GM12872 (cell line): ENCODE measurements around the gene GABPB2.

Source experiments
- TF ChIP-seq, protein P1 (sequence below): IDR thresholded peaks from 3 replicates; pipeline ENCODE4 v1.5.1; 2011; ENCODE audit warnings: low read depth, mild to moderate bottlenecking, low read length, moderate library complexity; ENCODE audit not compliant: insufficient read depth

The GABPB2 gene

DNA sequence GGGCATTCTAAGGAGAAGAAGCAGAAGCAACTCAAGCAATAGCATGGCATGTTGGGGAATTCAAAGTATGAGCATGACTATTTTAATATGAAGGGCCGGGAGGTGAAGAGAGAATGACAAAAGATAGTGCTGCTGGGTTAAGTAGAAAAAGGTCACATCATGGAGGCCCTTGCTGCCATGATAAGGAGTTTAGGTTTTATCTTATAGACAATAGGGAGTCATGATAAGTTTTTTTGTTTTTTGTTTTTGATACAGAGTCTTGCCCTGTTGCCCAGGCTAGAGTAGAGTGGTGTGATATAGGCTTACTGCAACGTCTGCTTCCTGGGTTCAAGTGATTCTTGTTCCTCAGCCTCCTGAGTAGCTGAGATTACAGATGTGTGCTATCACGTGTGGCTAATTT, 31.0 kb upstream of the GABPB2 start:
- TF ChIP-seq, protein P1, sequence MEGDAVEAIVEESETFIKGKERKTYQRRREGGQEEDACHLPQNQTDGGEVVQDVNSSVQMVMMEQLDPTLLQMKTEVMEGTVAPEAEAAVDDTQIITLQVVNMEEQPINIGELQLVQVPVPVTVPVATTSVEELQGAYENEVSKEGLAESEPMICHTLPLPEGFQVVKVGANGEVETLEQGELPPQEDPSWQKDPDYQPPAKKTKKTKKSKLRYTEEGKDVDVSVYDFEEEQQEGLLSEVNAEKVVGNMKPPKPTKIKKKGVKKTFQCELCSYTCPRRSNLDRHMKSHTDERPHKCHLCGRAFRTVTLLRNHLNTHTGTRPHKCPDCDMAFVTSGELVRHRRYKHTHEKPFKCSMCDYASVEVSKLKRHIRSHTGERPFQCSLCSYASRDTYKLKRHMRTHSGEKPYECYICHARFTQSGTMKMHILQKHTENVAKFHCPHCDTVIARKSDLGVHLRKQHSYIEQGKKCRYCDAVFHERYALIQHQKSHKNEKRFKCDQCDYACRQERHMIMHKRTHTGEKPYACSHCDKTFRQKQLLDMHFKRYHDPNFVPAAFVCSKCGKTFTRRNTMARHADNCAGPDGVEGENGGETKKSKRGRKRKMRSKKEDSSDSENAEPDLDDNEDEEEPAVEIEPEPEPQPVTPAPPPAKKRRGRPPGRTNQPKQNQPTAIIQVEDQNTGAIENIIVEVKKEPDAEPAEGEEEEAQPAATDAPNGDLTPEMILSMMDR = no peak

DNA sequence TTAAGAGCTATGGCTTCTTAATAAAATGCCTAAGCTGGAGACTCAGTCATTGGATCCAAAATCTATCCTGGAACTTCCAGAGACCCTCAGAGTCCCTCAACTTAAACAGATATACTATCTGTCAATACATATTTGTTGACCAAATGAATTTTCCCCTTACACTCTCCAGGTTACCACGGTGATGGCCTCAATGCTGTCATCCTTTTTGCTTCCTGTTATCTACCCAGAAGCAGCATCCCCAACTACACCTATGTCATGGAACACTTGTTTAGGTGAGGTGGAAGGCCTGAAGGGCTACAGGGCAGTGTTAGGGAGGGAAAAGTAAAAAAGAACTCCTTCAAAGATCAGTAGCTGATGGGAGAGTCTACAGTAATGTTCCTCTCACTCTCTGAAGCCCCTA, 27.4 kb upstream of the GABPB2 start:
- TF ChIP-seq, protein P1 = no peak

DNA sequence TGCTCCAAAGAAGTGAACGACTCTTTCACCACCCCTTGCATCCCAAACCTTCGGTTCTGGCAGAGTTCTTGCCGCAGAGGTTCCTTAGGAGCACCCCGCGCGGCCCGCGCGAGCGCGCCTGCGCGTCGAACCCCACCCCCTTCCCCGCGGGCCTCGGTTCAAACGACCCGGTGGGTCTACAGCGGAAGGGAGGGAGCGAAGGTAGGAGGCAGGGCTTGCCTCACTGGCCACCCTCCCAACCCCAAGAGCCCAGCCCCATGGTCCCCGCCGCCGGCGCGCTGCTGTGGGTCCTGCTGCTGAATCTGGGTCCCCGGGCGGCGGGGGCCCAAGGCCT, 23.0 kb upstream of the GABPB2 start, which contains the start of gene C1orf56:
TSS of gene C1orf56 (plus strand) at position 161 of the 334 bp plus-strand sequence. CDS start at position 258, 97 bp downstream.
- TF ChIP-seq, protein P1 = no peak

DNA sequence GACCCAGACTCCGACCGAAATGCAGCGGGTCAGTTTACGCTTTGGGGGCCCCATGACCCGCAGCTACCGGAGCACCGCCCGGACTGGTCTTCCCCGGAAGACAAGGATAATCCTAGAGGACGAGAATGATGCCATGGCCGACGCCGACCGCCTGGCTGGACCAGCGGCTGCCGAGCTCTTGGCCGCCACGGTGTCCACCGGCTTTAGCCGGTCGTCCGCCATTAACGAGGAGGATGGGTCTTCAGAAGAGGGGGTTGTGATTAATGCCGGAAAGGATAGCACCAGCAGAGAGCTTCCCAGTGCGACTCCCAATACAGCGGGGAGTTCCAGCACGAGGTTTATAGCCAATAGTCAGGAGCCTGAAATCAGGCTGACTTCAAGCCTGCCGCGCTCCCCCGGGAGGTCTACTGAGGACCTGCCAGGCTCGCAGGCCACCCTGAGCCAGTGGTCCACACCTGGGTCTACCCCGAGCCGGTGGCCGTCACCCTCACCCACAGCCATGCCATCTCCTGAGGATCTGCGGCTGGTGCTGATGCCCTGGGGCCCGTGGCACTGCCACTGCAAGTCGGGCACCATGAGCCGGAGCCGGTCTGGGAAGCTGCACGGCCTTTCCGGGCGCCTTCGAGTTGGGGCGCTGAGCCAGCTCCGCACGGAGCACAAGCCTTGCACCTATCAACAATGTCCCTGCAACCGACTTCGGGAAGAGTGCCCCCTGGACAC, 22.5 kb upstream of the GABPB2 start:
- TF ChIP-seq, protein P1 = peak; percentile 71

DNA sequence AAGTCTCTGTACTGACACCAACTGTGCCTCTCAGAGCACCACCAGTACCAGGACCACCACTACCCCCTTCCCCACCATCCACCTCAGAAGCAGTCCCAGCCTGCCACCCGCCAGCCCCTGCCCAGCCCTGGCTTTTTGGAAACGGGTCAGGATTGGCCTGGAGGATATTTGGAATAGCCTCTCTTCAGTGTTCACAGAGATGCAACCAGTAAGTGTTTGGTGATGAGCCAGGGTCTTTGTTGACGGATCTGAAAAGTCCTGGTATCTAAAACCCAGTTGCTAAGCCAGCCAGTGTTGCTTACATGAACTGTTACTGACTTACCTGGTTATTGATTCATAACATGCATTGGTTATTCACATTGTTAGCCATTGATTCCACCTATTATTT, 21.9 kb upstream of the GABPB2 start:
- TF ChIP-seq, protein P1 = no peak

DNA sequence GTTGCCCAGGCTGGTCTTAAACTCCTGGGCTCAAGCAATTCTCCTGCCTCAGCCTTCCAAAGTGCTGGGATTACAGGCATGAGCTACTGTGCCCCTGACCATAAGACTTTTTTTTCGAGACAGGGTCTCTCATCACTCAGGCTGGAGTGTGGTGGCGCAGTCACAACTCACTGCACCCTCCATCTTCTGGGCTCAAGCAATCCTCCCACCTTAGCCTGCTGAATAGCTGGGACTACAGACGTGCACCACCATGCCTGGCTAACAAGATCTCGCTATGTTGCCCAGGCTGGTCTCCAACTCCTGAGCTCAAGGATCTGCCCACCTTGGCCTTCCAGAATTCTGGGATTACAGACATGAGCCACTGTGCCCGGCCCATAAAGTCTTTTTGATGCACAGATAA, 21.1 kb upstream of the GABPB2 start:
- TF ChIP-seq, protein P1 = no peak

DNA sequence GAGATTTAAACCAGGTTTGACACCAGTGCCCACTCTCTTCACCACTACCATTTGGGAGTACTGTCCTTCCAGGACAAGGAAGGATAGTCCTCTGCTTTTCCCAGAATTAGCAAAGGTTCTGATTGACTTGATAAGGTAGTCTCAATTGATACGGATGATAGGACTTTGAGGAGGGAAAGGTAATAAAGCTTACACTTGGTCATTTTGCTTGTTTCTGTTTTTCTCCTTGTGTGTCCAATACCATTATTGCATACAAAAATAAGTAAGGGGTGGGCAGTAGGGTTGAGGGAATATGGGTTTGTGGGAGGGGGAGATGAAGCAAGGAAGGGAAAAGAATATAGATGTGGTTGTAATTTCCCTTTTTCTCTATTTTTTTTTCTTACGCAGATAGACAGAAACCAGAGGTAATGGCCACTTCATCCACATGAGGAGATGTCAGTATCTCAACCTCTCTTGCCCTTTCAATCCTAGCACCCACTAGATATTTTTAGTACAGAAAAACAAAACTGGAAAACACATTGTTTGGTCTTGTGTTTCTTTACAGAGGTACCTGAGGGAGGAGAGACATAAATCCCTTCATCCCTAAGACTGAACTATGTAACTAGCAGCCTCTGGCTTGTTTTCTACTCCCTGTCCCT, 20.4 kb upstream of the GABPB2 start:
- TF ChIP-seq, protein P1 = no peak
